Placental epithelial cell (primary cell): Measurements from ENCODE around the gene POC1B. TPM values are rescaled to one million over a fixed set of nuclear protein-coding genes. Genes with fewer than 3 reads are reported as not detected.

Experiments used
- small RNA-seq: library from RNA; depleted of rRNA; stranded (forward); fragments of <200 nt; gene quantifications from one replicate; pipeline ENCODE3, GENCODE V24; 2012
- total RNA-seq: library from RNA; depleted of rRNA; stranded (reverse); fragments of >200 nt; gene quantifications from 2 replicates; pipeline ENCODE4 v1.2.3, GENCODE V29; 2012

POC1B gene
- 11.2 and 16.1 TPM in 2 replicates for total RNA-seq

GRCh38 chr12:89525824-89526770, at the start of gene POC1B:
POC1B (minus strand) TSS chr12:89526047; CDS start chr12:89525895, 152 bp downstream.

DNA sequence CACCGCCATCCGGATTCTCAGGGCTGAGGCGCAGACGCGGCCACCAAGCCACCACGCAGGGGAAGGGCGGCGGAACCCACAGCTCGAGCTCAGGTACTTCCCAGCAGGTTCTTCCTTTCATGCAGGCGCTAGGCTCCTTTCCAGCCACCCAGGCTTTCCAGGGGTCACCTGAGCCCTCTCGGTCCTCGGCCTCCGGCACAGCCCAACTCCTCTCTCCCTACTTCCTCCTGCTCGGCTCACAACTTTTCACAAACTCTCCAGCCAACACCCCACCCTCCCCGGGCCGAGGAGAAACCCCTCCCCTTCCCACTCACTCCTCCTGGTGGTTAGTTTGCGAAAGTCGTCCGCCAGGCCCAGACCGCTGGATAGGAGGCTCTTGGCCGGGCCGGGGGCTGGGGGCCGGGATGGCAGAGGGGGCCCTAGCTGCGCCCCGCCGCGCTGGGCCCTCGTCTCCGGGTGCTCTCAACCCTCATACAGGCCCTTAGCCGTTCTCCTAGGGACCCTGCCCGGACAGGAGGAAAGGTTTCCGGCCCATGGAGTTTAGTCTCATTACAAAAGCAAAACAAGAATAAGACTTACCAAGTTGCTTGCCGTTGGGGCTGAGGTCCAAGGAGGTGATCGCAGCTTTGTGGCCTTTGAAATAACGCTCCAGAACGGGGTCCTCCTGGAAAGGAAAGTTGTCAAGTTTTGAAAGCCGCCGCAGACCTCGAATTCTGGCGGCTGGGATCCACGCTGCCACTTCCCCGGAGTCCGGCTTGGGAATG, 1.1 kb downstream of the POC1B start, which contains the start of gene GALNT4:
GALNT4 (minus strand) TSS at position 256 of the 764 bp plus-strand sequence; CDS start at position 9, 247 bp downstream.

Small RNAs within 50 kb of the gene (small RNA-seq; reads per million reads assigned to genes)
- not detected for gene AC025034.2
- gene POC1B-GALNT4: 0.14 reads per million

Other genes with a start within 250 kb of the POC1B start
- 2.4 and 2.9 TPM in 2 replicates for gene DUSP6, start 173.5 kb downstream of the POC1B start, total RNA-seq
- gene GALNT4, start 1.3 kb downstream of the POC1B start, total RNA-seq: 5.1 and 7.8 TPM in 2 replicates
- gene ATP2B1, start 182.8 kb upstream of the POC1B start, total RNA-seq: 32.6 and 84.8 TPM in 2 replicates